Measurements from ENCODE around the gene CLSTN3.

The CLSTN3 gene

GRCh38 chr12:7188562-7189397 lies 58.6 kb downstream of the CLSTN3 start:
- DNase-seq (ENCODE audit: low spot score) = peak; percentile 78

GRCh38 chr12:7189398-7190267 lies 59.5 kb downstream of the CLSTN3 start, which contains the start of gene PEX5:
PEX5 (plus strand) TSS chr12:7189686; CDS start chr12:7190378, 692 bp downstream.
- DNase-seq (ENCODE audit: low spot score) = peak; percentile 89

GRCh38 chr12:7190268-7191055 lies 60.3 kb downstream of the CLSTN3 start:
- DNase-seq (ENCODE audit: low spot score) = no peak

GRCh38 chr12:7193674-7194073 lies 63.5 kb downstream of the CLSTN3 start:
- no peak for DNase-seq (ENCODE audit: low spot score)

GRCh38 chr12:7197841-7198240 lies 67.7 kb downstream of the CLSTN3 start:
- DNase-seq (ENCODE audit: low spot score) = no peak

GRCh38 chr12:7203109-7203508 lies 72.9 kb downstream of the CLSTN3 start:
- no peak for DNase-seq (ENCODE audit: low spot score)

GRCh38 chr12:7205091-7205490 lies 74.9 kb downstream of the CLSTN3 start:
- DNase-seq (ENCODE audit: low spot score) = no peak

- DNase-seq (ENCODE audit: low spot score) = no peak
These were observed 76.5 kb downstream of the CLSTN3 start for GRCh38 chr12:7206691-7207090.

GRCh38 chr12:7207866-7208625 lies 77.9 kb downstream of the CLSTN3 start:
- DNase-seq (ENCODE audit: low spot score) = no peak
